Peyer's patch (tissue), 4 donors: Measurements from ENCODE around the gene CADPS.

Experiments used
- CTCF ChIP-seq, 6 experiments: fragments of 450-650 bp in 4 of 6; fragments of 200-600 bp in 2 of 6; sonication (generic) in 1 of 6; IDR thresholded peaks; one replicate each; pipeline ENCODE4 v1.5.1; 2017 to 2019; ENCODE audit warnings: antibody characterized with exemption in 6 of 6, mild to moderate bottlenecking in 3 of 6, moderate library complexity in 1 of 6
- POLR2A ChIP-seq, 2 donors: fragments of 450-650 bp; IDR thresholded peaks; one replicate each; pipeline ENCODE4 v1.5.1; 2017; ENCODE audit warnings: antibody characterized with exemption in 2 of 2, mild to moderate bottlenecking in 2 of 2, moderate library complexity in 2 of 2

- TF ChIP-seq CTCF (IDR thresholded peaks at IDR 0.05), result no peak
- TF ChIP-seq POLR2A (IDR thresholded peaks at IDR 0.05), result no peak
Observed at GRCh38 chr3:62539762-62540161, 335.5 kb downstream of the CADPS start.
